Measurements from ENCODE around the gene MORC2. TPM values are rescaled to one million over a fixed set of nuclear protein-coding genes. Genes with fewer than 3 reads are reported as not detected.

The MORC2 gene
- total RNA-seq, 1 experiment from 2014 or later, result 12.0 TPM

DNA sequence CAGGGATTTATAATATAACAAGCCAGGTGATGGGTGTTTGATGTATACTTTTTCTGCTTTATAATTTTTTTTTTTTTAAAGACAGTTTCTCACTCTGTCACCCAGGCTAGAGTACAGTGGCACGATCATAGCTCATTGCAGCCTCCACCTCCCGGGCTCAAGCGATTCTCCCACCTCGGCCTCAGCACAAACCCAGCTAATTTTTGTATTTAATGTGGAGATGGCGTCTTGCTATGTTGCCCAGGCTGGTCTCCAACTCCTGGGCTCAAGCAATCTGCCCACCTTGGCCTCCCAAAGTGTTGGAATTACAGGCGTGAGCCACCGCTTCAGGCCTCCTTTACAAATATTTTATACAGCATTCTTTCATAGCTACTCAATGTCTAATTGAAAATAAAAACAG is 48.6 kb downstream of the MORC2 start:
- TF ChIP-seq, protein P1, sequence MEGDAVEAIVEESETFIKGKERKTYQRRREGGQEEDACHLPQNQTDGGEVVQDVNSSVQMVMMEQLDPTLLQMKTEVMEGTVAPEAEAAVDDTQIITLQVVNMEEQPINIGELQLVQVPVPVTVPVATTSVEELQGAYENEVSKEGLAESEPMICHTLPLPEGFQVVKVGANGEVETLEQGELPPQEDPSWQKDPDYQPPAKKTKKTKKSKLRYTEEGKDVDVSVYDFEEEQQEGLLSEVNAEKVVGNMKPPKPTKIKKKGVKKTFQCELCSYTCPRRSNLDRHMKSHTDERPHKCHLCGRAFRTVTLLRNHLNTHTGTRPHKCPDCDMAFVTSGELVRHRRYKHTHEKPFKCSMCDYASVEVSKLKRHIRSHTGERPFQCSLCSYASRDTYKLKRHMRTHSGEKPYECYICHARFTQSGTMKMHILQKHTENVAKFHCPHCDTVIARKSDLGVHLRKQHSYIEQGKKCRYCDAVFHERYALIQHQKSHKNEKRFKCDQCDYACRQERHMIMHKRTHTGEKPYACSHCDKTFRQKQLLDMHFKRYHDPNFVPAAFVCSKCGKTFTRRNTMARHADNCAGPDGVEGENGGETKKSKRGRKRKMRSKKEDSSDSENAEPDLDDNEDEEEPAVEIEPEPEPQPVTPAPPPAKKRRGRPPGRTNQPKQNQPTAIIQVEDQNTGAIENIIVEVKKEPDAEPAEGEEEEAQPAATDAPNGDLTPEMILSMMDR (conservative IDR thresholded peaks at IDR 0.05; ENCODE audit: low read depth, low read length), result no peak
- TF ChIP-seq EZH2phosphoT487 (IDR thresholded peaks at IDR 0.05; ENCODE audit: borderline replicate concordance, low read length) (no peak), EZH2 (IDR thresholded peaks at IDR 0.05; ENCODE audit: low read length, unreplicated experiment) (no peak)
- ChIA-PET POLR2A (ENCODE audit: unreplicated experiment) (no interaction called here), CTCF (interaction anchor here (0.6 to 0.8 kb wide), 4 partner anchors 127 to 763 kb away, joined by 3 to 4 read pairs (median 4); no protein-coding TSS in a partner anchor)
- no peaks in the 10 kb centered on the region for H3K4me1 ChIP-seq (ENCODE audit: insufficient read depth, low read length)
- no peaks in the 10 kb centered on the region for H3K36me3 ChIP-seq (ENCODE audit: low read depth, low read length)
- H3K27ac ChIP-seq (ENCODE audit: low read length), result no peak overlapping the region
- BruUV-seq (replicated peaks), result no TSS peak
- no peak overlapping the region for H3K4me2 ChIP-seq (ENCODE audit: low read length)
- H3K79me2 ChIP-seq (ENCODE audit: low read length), result no peaks in the 10 kb centered on the region
- intact Hi-C loops (cut with micrococcal nuclease), result loop anchor here (1.0 to 10.0 kb wide), 3 partner anchors 75 to 286 kb away; no protein-coding TSS in a partner anchor
- no peak overlapping the region for H2AFZ ChIP-seq (ENCODE audit: low read length)
- no peaks in the 10 kb centered on the region for H3F3A ChIP-seq (ENCODE audit: low read length, unreplicated experiment)
- H3K4me3 ChIP-seq (ENCODE audit: low read length), result no peak overlapping the region
- ATAC-seq (no peak), DNase-seq (no peak)
- H3K9me2 ChIP-seq (replicated peaks; ENCODE audit: low read length), result no peaks in the 10 kb centered on the region
- no peaks in the 10 kb centered on the region for H4K20me1 ChIP-seq (ENCODE audit: low read length)
- no peaks in the 10 kb centered on the region for H3K9me3 ChIP-seq (ENCODE audit: low read length)
- H3K9ac ChIP-seq (ENCODE audit: low read length), result no peak overlapping the region
- H3K27me3 ChIP-seq (ENCODE audit: low read length), result no peaks in the 10 kb centered on the region

DNA sequence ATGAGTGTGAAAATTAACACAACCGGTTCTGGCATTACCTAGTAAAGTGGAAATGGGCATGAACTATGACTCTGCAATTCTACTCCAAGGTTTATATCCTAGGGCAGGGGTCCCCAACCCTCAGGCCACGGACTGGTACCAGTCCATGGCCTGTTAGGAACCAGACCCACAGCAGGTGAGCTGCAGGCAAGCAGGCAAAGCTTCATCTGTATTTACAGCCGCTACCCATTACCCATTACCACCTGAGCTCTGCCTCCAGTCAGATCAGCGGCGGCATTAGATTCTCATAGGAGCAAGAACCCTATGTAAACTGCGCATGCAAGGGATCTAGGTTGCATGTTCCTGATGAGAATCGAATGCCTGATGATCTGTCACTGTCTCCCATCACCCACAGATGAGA is 49.8 kb downstream of the MORC2 start:
- H3K36me3 ChIP-seq (ENCODE audit: low read depth, low read length), result no peaks in the 10 kb centered on the region
- H4K20me1 ChIP-seq (ENCODE audit: low read length), result no peaks in the 10 kb centered on the region
- intact Hi-C loops (cut with micrococcal nuclease), result loop anchor here (10.0 kb wide), 1 partner anchor 74 kb away; no protein-coding TSS in a partner anchor
- no peaks in the 10 kb centered on the region for H3K4me1 ChIP-seq (ENCODE audit: insufficient read depth, low read length)
- DNase-seq, result no peak
- H3K9me2 ChIP-seq (replicated peaks; ENCODE audit: low read length), result no peaks in the 10 kb centered on the region
- no peaks in the 10 kb centered on the region for H3F3A ChIP-seq (ENCODE audit: low read length, unreplicated experiment)
- no peaks in the 10 kb centered on the region for H3K9me3 ChIP-seq (ENCODE audit: low read length)
- ChIA-PET POLR2A (ENCODE audit: unreplicated experiment) (no interaction called here), CTCF (no interaction called here)
- H3K9ac ChIP-seq (ENCODE audit: low read length), result no peak overlapping the region
- H3K4me2 ChIP-seq (ENCODE audit: low read length), result no peak overlapping the region
- H2AFZ ChIP-seq (ENCODE audit: low read length), result no peak overlapping the region
- BruUV-seq (replicated peaks), result no TSS peak
- TF ChIP-seq, protein P1 (conservative IDR thresholded peaks at IDR 0.05; ENCODE audit: low read depth, low read length), result no peak
- TF ChIP-seq EZH2phosphoT487 (IDR thresholded peaks at IDR 0.05; ENCODE audit: borderline replicate concordance, low read length), result no peak
- no peak for TF ChIP-seq EZH2 (IDR thresholded peaks at IDR 0.05; ENCODE audit: low read length, unreplicated experiment)
- ATAC-seq, result no peak
- H3K79me2 ChIP-seq (ENCODE audit: low read length), result no peaks in the 10 kb centered on the region
- H3K4me3 ChIP-seq (ENCODE audit: low read length), result no peak overlapping the region
- H3K27me3 ChIP-seq (ENCODE audit: low read length), result no peaks in the 10 kb centered on the region
- no peak overlapping the region for H3K27ac ChIP-seq (ENCODE audit: low read length)

DNA sequence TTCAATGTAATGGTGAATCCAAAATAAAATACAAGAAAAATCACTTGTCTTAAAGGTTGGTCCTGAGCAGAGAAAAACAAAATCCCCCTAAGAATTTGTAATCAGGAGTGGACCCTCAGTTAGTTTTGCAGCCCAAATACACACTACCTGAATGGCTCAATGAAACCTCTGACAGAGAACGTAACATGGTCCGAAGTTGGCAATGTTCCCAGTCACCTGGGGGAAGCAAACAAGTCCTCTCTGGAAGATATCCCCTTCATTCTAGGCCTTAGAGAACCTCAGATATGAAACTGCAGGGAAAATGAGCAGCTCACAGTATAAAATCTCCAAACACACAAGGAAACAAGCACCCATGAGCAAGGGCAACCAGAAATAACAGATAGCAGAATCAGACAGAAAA is 58.2 kb downstream of the MORC2 start:
- no peak overlapping the region for H3K4me3 ChIP-seq (ENCODE audit: low read length)
- H3K27me3 ChIP-seq (ENCODE audit: low read length), result no peaks in the 10 kb centered on the region
- TF ChIP-seq, protein P1 (conservative IDR thresholded peaks at IDR 0.05; ENCODE audit: low read depth, low read length), result no peak
- TF ChIP-seq EZH2phosphoT487 (IDR thresholded peaks at IDR 0.05; ENCODE audit: borderline replicate concordance, low read length), result no peak
- no peak for TF ChIP-seq EZH2 (IDR thresholded peaks at IDR 0.05; ENCODE audit: low read length, unreplicated experiment)
- no peaks in the 10 kb centered on the region for H3K36me3 ChIP-seq (ENCODE audit: low read depth, low read length)
- H3K9me3 ChIP-seq (ENCODE audit: low read length), result no peaks in the 10 kb centered on the region
- intact Hi-C loops (cut with micrococcal nuclease), result loop anchor here (10.0 kb wide), 1 partner anchor 66 kb away; no protein-coding TSS in a partner anchor
- no TSS peak for BruUV-seq (replicated peaks)
- no peak overlapping the region for H3K9ac ChIP-seq (ENCODE audit: low read length)
- H3K4me2 ChIP-seq (ENCODE audit: low read length), result no peak overlapping the region
- H3K4me1 ChIP-seq (ENCODE audit: insufficient read depth, low read length), result no peaks in the 10 kb centered on the region
- H3F3A ChIP-seq (ENCODE audit: low read length, unreplicated experiment), result no peaks in the 10 kb centered on the region
- ATAC-seq (no peak), DNase-seq (no peak)
- no peaks in the 10 kb centered on the region for H3K9me2 ChIP-seq (replicated peaks; ENCODE audit: low read length)
- no peaks in the 10 kb centered on the region for H4K20me1 ChIP-seq (ENCODE audit: low read length)
- ChIA-PET CTCF (no interaction called here), POLR2A (ENCODE audit: unreplicated experiment) (no interaction called here)
- no peak overlapping the region for H3K27ac ChIP-seq (ENCODE audit: low read length)
- no peaks in the 10 kb centered on the region for H3K79me2 ChIP-seq (ENCODE audit: low read length)
- H2AFZ ChIP-seq (ENCODE audit: low read length), result no peak overlapping the region
